GM13977 (cell line): ENCODE data around the gene COLEC12.

Experiments used
- DNase-seq: peaks from one replicate; pipeline ENCODE4 v3.0.0; 2012; ENCODE audit warnings: low spot score
- CTCF ChIP-seq: IDR thresholded peaks from 2 replicates; pipeline ENCODE4 v1.5.1; 2012; ENCODE audit warnings: mild to moderate bottlenecking, control low read depth; ENCODE audit not compliant: insufficient read depth; ENCODE audit errors: extremely low read depth, missing control alignments
- in situ Hi-C: fragments of 300-500 bp; cut with MboI; formaldehyde crosslinking; loops from one replicate; pipeline ENCODE4 v1.12.0; 2022; ENCODE audit warnings: low sequenced_read_pairs, low pct_unique_long_range_greater_than_20kb, mixed read lengths, inconsistent platforms; ENCODE audit not compliant: unreplicated experiment

Gene COLEC12

DNA sequence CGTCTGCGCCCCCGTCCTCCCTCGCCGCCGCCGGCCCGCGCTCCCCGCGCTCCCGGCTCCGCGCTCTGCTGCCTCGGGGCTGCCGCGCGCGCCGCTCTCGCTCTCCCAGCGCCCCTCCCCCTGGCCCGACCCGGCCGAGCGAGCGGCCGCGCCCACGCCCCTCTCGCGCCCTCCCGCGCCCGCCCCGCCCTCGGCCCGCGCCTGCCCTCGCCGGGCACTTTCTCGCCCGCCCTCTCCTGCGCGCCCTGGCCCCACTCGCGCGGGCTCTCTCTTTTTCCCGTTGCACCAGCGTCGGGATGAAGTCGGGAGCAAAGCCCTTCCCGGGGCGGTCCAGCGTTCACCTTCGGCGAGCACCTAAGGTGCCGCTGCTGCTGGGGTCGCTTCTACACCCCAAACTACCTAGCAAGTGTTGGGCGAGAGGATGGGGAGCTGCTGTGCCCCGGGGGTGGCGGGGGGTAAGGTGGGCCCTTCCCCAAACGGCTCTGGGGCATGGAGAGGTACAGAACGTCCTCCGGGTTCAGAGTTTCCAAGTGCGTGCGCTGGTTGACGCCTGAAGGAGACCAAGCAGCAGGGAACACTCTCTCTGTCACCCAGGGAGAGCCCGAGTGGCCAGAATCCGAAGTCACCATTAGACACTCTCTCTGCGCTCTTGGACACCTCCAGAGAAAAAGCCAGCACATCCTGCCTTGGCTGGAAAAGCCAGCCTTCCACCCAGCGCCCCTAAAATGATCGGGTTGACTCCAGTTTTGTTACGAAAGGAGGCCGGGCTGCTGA lies at the start of gene COLEC12:
TSS of gene COLEC12 (minus strand) at position 70 of the 774 bp plus-strand sequence. CDS start 187 bp downstream, outside the sequence.
- TF ChIP-seq CTCF: no peak
- peak; percentile 31 for DNase-seq

GRCh38 chr18:549967-550366 lies 49.5 kb upstream of the COLEC12 start:
- no peak for DNase-seq
- no peak for TF ChIP-seq CTCF
- in situ Hi-C loops: no loop called here

More for the DNA sequence above, at the start of gene COLEC12:
- in situ Hi-C loops: no loop called here

DNA sequence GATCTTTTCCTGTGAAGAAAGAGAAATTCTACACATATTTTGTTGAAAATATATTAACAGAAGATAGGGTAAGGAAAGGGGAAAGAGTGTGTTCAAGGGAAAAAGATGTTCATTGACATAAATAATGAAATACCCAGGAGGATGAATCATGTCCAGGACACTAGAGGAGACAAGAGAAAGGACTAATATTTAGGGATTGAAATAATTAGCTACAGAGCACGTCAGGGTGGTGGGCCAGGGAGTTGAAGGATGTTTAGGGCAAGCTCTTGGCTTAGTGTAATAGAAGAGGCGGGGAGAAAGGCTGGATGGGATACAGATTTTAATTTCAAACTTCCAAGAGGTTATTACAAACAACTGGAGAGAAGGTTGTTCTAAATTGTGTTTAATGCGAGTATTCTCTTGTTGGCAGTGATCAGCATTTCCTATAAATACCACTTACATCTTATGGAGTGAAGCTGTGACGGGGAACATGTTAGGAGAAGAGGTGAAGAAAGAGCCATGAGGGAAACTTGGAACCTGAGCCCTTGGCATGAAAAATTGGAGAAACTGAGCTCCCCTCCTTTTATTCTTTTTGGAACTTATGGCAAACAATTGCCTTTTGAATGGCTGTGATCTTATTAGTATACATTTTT lies 43.1 kb upstream of the COLEC12 start:
- in situ Hi-C loops: no loop called here
- no peak for DNase-seq
- no peak for TF ChIP-seq CTCF

GRCh38 chr18:533995-534601 lies 33.6 kb upstream of the COLEC12 start:
- no peak for DNase-seq
- no peak for TF ChIP-seq CTCF
- in situ Hi-C loops: no loop called here

GRCh38 chr18:532632-533031 lies 32.1 kb upstream of the COLEC12 start:
- TF ChIP-seq CTCF: no peak
- DNase-seq: no peak
- in situ Hi-C loops: no loop called here

- DNase-seq: no peak
- no peak for TF ChIP-seq CTCF
- in situ Hi-C loops: no loop called here
Observed at GRCh38 chr18:532018-532417, 31.5 kb upstream of the COLEC12 start.
